ENCODE measurements around the gene KANK3. TPM values are rescaled to one million over a fixed set of nuclear protein-coding genes. Genes with fewer than 3 reads are reported as not detected.

Gene KANK3
- total and polyA plus RNA-seq, 10 of the 15 experiments (the other 5 are each of a cell fraction or from before 2014, with no cell fraction given), result 0.03 to 0.93 (median 0.22) TPM; not detected in 1

GRCh38 chr19:8321067-8321985, 21.7 kb downstream of the KANK3 start, which contains the start of the genes NDUFA7 and RPS28 (continued):
- TF ChIP-seq MAX (IDR thresholded peaks at IDR 0.05; ENCODE audit: low read depth, low read length) (peak; percentile 38; the same call in 1 of the 2 replicates), GABPA (IDR thresholded peaks at IDR 0.05; ENCODE audit: low read depth) (no peak), PRDM15 (CRISPR knock-in tag; IDR thresholded peaks at IDR 0.05) (no peak), NBN (IDR thresholded peaks at IDR 0.05) (peak; percentile 81), ZNF687 (IDR thresholded peaks at IDR 0.05) (peak; percentile 49; the same call in 1 of the 2 replicates), HSF1 (IDR thresholded peaks at IDR 0.05; ENCODE audit: low read depth, low read length) (no peak), CUX1 (IDR thresholded peaks at IDR 0.05; ENCODE audit: insufficient replicate concordance, low read depth, low read length) (no peak), POLR2AphosphoS5 (IDR thresholded peaks at IDR 0.05; ENCODE audit: low read length) (peak; percentile 89), SMAD5 (IDR thresholded peaks at IDR 0.05; ENCODE audit: low read depth) (peak; percentile 92), RAD51 (IDR thresholded peaks at IDR 0.05) (peak; percentile 94), ZSCAN29 (IDR thresholded peaks at IDR 0.05) (no peak), BACH1 (IDR thresholded peaks at IDR 0.05; ENCODE audit: borderline replicate concordance) (peak; percentile 60)

All from GM12878 (cell line).